BJ (cell line): ENCODE data around the gene SPG11. TPM values are rescaled to one million over a fixed set of nuclear protein-coding genes. Genes with fewer than 3 reads are reported as not detected.

Source experiments
- CTCF ChIA-PET: fragments of 350-600 bp; formaldehyde crosslinking; extraction: SDS; loops from one replicate; lab custom pipeline; 2021; ENCODE audit warnings: antibody characterized with exemption, inconsistent platforms; lab: Yijun Ruan, JAX
- POLR2A ChIA-PET: fragments of 300-600 bp; sonication (Branson Sonifier 250); formaldehyde crosslinking; extraction: SDS; loops from one replicate; lab custom pipeline; 2021; ENCODE audit warnings: antibody characterized with exemption; lab: Charles Lee
- DNase-seq: peaks from one replicate; pipeline ENCODE4 v3.0.0-alpha.2; 2011; ENCODE audit warnings: low read depth
- H3K27me3 ChIP-seq: 2 replicates; pipeline ENCODE4 v1.6.0; 2011; ENCODE audit warnings: low read length; ENCODE audit not compliant: control insufficient read depth, insufficient read depth
- H3K36me3 ChIP-seq: 2 replicates; pipeline ENCODE4 v1.5.1; 2011; ENCODE audit warnings: low read length; ENCODE audit not compliant: control insufficient read depth, insufficient read depth
- H3K4me3 ChIP-seq: 2 replicates; pipeline ENCODE4 v1.5.1; 2011; ENCODE audit warnings: low read depth, mild to moderate bottlenecking, control low read depth, low read length
- polyA plus RNA-seq: library from polyadenylated mRNA; depleted of rRNA; stranded (reverse); fragments of >200 nt; gene quantifications from 2 replicates; pipeline ENCODE4 v1.2.3, GENCODE V29; 2011; rRNA removed
- small RNA-seq: library from RNA; depleted of rRNA; stranded (forward); fragments of <200 nt; gene quantifications from one replicate; pipeline ENCODE3, GENCODE V24; 2012; ENCODE audit warnings: low replicate concordance, low read depth; ENCODE audit not compliant: insufficient read length
- TF ChIP-seq, protein P1 (sequence below): IDR thresholded peaks from 2 replicates; pipeline ENCODE4 v1.5.1; 2011; ENCODE audit warnings: low read depth, mild to moderate bottlenecking, control low read depth, inconsistent platforms, low read length, moderate library complexity; ENCODE audit not compliant: insufficient read depth

The SPG11 gene
- polyA plus RNA-seq, 1 experiment = 60.6 TPM

GRCh38 chr15:44529864-44530604 lies 133.4 kb downstream of the SPG11 start:
- Histone ChIP-seq H3K27me3 (no peaks in the 10 kb centered on the region), H3K4me3 (no peak overlapping the region), H3K36me3 (no peaks in the 10 kb centered on the region)
- TF ChIP-seq, protein P1, sequence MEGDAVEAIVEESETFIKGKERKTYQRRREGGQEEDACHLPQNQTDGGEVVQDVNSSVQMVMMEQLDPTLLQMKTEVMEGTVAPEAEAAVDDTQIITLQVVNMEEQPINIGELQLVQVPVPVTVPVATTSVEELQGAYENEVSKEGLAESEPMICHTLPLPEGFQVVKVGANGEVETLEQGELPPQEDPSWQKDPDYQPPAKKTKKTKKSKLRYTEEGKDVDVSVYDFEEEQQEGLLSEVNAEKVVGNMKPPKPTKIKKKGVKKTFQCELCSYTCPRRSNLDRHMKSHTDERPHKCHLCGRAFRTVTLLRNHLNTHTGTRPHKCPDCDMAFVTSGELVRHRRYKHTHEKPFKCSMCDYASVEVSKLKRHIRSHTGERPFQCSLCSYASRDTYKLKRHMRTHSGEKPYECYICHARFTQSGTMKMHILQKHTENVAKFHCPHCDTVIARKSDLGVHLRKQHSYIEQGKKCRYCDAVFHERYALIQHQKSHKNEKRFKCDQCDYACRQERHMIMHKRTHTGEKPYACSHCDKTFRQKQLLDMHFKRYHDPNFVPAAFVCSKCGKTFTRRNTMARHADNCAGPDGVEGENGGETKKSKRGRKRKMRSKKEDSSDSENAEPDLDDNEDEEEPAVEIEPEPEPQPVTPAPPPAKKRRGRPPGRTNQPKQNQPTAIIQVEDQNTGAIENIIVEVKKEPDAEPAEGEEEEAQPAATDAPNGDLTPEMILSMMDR = no peak
- no peak for DNase-seq
- ChIA-PET CTCF (no interaction called here), POLR2A (no interaction called here)

DNA sequence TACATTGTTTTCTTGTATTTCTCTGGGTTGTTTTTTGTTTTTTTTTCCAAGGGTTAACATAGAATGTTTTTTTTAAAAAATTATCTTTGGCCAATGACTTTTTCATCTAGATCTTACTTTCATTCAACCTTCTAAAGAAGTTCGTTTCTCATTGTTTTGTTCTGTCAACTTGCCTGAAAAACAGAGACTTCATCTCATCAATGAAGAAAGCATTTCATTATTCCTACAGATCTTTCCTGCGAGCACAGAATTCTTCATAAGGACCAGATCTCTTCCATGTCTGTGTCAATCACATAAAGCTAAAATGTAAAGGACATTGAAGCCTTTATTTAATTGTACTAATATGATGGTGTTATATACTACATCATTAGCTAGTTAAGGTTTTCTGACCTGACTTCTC lies 136.2 kb downstream of the SPG11 start:
- no peak for DNase-seq
- POLR2A ChIA-PET = no interaction called here
- TF ChIP-seq, protein P1 = no peak
- Histone ChIP-seq H3K27me3 (no peaks in the 10 kb centered on the region), H3K4me3 (no peak overlapping the region), H3K36me3 (no peaks in the 10 kb centered on the region; the same call in 1 of the 2 replicates)
- CTCF ChIA-PET = no interaction called here

- POLR2A ChIA-PET = no interaction called here
- DNase-seq = no peak
- Histone ChIP-seq H3K27me3 (no peaks in the 10 kb centered on the region), H3K36me3 (no peaks in the 10 kb centered on the region; the same call in none of the 2 replicates), H3K4me3 (no peak overlapping the region)
- CTCF ChIA-PET = no interaction called here
- TF ChIP-seq, protein P1 = no peak
Observed at GRCh38 chr15:44525018-44525417, 138.4 kb downstream of the SPG11 start.

- Histone ChIP-seq H3K36me3 (peaks cover 2% of the 10 kb centered on the region), H3K4me3 (no peak overlapping the region), H3K27me3 (no peaks in the 10 kb centered on the region)
- TF ChIP-seq, protein P1 = no peak
- POLR2A ChIA-PET = no interaction called here
- DNase-seq = no peak
- CTCF ChIA-PET = no interaction called here
Observed at GRCh38 chr15:44519537-44519936, 143.9 kb downstream of the SPG11 start.

DNA sequence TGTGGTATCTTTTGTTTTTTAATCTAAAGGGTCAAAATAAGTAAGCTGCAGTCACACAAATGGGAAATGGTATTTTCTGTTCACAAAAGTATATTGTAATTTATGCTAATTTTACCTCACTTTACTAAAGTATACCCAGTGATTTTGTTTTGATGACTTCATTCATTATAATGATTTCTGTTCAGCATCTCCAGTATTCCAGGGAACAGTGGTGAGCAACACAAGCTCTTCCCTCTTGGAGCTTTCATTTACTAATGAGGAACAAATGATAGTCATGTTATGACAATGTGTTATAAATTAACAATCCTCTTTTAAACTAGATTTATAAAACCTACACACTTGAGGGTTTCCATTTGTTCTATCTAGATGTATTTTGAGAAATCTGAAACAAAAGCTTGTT lies 147.0 kb downstream of the SPG11 start:
- Histone ChIP-seq H3K27me3 (no peaks in the 10 kb centered on the region), H3K36me3 (peaks cover 2% of the 10 kb centered on the region), H3K4me3 (no peak overlapping the region)
- no peak for DNase-seq
- CTCF ChIA-PET = interaction anchor here (1.1 to 1.2 kb wide), 2 partner anchors 15 to 19 kb away, joined by 3 to 6 read pairs; no protein-coding TSS in a partner anchor
- POLR2A ChIA-PET = no interaction called here
- TF ChIP-seq, protein P1 = no peak

Small RNAs within 50 kb of the gene (small RNA-seq; reads per million reads assigned to genes)
- gene RF00019 = not detected

Other genes with a start within 250 kb of the SPG11 start
- gene CTDSPL2, start 236.0 kb downstream of the SPG11 start, polyA plus RNA-seq = 35.0 and 53.6 TPM in 2 replicates
- 22.5 and 54.4 TPM in 2 replicates for gene EIF3J, start 126.5 kb downstream of the SPG11 start, polyA plus RNA-seq
- gene PATL2, start 47.7 kb upstream of the SPG11 start, polyA plus RNA-seq = 0.09 and 0.12 TPM in 2 replicates
- gene B2M, start 47.9 kb upstream of the SPG11 start, polyA plus RNA-seq = 2,480 and 4,424 TPM in 2 replicates
- gene TRIM69, start 72.9 kb upstream of the SPG11 start, polyA plus RNA-seq = 10.8 and 15.3 TPM in 2 replicates